Non-pigmented ciliary epithelial cell (primary cell): ENCODE data around the gene TCFL5.

Source experiments
- DNase-seq: peaks from one replicate; pipeline ENCODE4 v3.0.0-alpha.2; 2010; ENCODE audit warnings: low read depth

The TCFL5 gene

GRCh38 chr20:62809530-62810428 is 51.8 kb downstream of the TCFL5 start:
- no peak for DNase-seq

- no peak for DNase-seq
Measured at GRCh38 chr20:62808211-62808865, 53.3 kb downstream of the TCFL5 start.

GRCh38 chr20:62807444-62808210 is 54.0 kb downstream of the TCFL5 start:
- DNase-seq: no peak

- DNase-seq: no peak
Measured at GRCh38 chr20:62806383-62807050, 55.1 kb downstream of the TCFL5 start.

GRCh38 chr20:62805711-62806382 is 55.8 kb downstream of the TCFL5 start:
- no peak for DNase-seq

GRCh38 chr20:62805155-62805710 is 56.4 kb downstream of the TCFL5 start:
- no peak for DNase-seq

GRCh38 chr20:62804627-62805154 is 56.9 kb downstream of the TCFL5 start, which contains the start of gene OGFR:
Gene OGFR, plus strand, starts transcription at chr20:62804835. Its CDS starts 25 bp downstream, at chr20:62804860.
- no peak for DNase-seq

- no peak for DNase-seq
Measured at GRCh38 chr20:62804021-62804626, 57.5 kb downstream of the TCFL5 start.

- DNase-seq: no peak
Measured at GRCh38 chr20:62802026-62802712, 59.5 kb downstream of the TCFL5 start.

GRCh38 chr20:62801284-62802010 is 60.2 kb downstream of the TCFL5 start:
- DNase-seq: no peak

GRCh38 chr20:62800314-62801259 is 61.0 kb downstream of the TCFL5 start:
- no peak for DNase-seq

- no peak for DNase-seq
Measured at GRCh38 chr20:62799873-62800272, 61.7 kb downstream of the TCFL5 start.

- DNase-seq: no peak
Measured at GRCh38 chr20:62799459-62799858, 62.2 kb downstream of the TCFL5 start.

- no peak for DNase-seq
Measured at GRCh38 chr20:62799036-62799435, 62.6 kb downstream of the TCFL5 start.

- DNase-seq: no peak
Measured at GRCh38 chr20:62797671-62798532, 63.7 kb downstream of the TCFL5 start.

- no peak for DNase-seq
Measured at GRCh38 chr20:62796699-62797491, 64.7 kb downstream of the TCFL5 start.
